MM.1S (cell line): ENCODE data around the gene TRHDE.
"Not testable (repeated sequence)": the region's sequence is repeated elsewhere in the genome, so short reads cannot be mapped to it uniquely, and the experiment has no call there.

Experiments used
- CTCF ChIP-seq: fragments of 300-600 bp; sonication (generic); IDR thresholded peaks from 2 replicates; pipeline ENCODE4 v1.5.1; 2016; ENCODE audit warnings: antibody characterized with exemption, low read length, mixed read lengths
- EZH2 ChIP-seq: fragments of 300-600 bp; sonication (generic); optimal IDR thresholded peaks from 2 replicates; pipeline ENCODE3; 2017; ENCODE audit warnings: low read depth, mild to moderate bottlenecking, antibody characterized with exemption, low read length, mixed read lengths

- not testable (repeated sequence) for TF ChIP-seq CTCF, EZH2
These were observed 248.0 kb downstream of the TRHDE start for GRCh38 chr12:72520044-72520678.
